Measurements from ENCODE around the gene GUCA1A. TPM values are rescaled to one million over a fixed set of nuclear protein-coding genes. Genes with fewer than 3 reads are reported as not detected.

The GUCA1A gene
- total RNA-seq, 1 donor from 2014 or later: 0.41 TPM

- Mint-ChIP-seq H3K4me1 (ENCODE audit: unreplicated experiment) (peaks cover 16% of the 10 kb centered on the region), H3K4me3 (peak overlapping the region; percentile 11), H3K36me3 (no peaks in the 10 kb centered on the region), H3K9me3 (no peaks in the 10 kb centered on the region), H3K27ac (peak overlapping the region; percentile 77), H3K27me3 (no peaks in the 10 kb centered on the region)
- TF ChIP-seq CTCF (conservative IDR thresholded peaks at IDR 0.05): no peak
- no peak for DNase-seq (ENCODE audit: extremely low spot score, unreplicated experiment)
Observed at GRCh38 chr6:42224222-42225028, 51.3 kb downstream of the GUCA1A start.

DNA sequence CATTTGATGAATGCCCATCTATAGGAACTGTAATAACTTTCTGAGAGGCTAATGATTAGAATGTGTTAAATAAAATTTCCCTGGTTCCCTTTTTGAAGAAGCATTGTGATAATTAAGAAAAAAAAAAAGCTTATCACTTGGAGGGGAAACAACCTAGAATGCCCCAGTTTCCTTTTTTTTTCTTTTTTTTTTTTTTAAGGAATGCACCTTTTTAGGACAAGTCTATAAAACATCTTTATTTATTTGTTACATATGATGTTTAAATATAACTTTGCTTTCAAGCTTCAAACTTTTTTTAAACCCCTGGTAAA is 51.8 kb downstream of the GUCA1A start:
- H3K27ac Mint-ChIP-seq: peak overlapping the region; percentile 77
- no peaks in the 10 kb centered on the region for H3K27me3 Mint-ChIP-seq
- no peaks in the 10 kb centered on the region for H3K36me3 Mint-ChIP-seq
- no peaks in the 10 kb centered on the region for H3K9me3 Mint-ChIP-seq
- peaks cover 16% of the 10 kb centered on the region for H3K4me1 Mint-ChIP-seq (ENCODE audit: unreplicated experiment)
- DNase-seq (ENCODE audit: extremely low spot score, unreplicated experiment): no peak
- no peak overlapping the region for H3K4me3 Mint-ChIP-seq
- TF ChIP-seq CTCF (conservative IDR thresholded peaks at IDR 0.05): no peak

DNA sequence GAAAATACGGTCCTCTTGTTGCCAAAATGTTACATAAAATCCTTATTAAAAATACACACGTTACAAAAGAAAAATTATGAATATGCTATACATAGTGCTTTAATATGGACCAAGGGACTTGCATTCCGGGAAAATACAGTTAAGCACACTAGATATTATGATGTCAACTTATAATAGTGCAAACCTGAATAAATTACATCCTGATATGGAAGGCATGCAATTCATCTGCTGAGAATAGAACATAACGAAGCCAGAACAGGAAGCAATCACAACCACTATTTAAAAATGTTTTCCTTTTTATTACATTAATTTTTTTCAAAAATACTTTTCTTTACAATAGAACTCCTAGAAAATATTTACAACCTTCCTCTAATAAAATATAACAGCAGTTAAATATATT is 52.3 kb downstream of the GUCA1A start:
- no peaks in the 10 kb centered on the region for H3K9me3 Mint-ChIP-seq
- no peak overlapping the region for H3K4me3 Mint-ChIP-seq
- H3K27me3 Mint-ChIP-seq: no peaks in the 10 kb centered on the region
- peaks cover 16% of the 10 kb centered on the region for H3K4me1 Mint-ChIP-seq (ENCODE audit: unreplicated experiment)
- no peaks in the 10 kb centered on the region for H3K36me3 Mint-ChIP-seq
- no peak for TF ChIP-seq CTCF (conservative IDR thresholded peaks at IDR 0.05)
- H3K27ac Mint-ChIP-seq: peak overlapping the region; percentile 100
- no peak for DNase-seq (ENCODE audit: extremely low spot score, unreplicated experiment)

DNA sequence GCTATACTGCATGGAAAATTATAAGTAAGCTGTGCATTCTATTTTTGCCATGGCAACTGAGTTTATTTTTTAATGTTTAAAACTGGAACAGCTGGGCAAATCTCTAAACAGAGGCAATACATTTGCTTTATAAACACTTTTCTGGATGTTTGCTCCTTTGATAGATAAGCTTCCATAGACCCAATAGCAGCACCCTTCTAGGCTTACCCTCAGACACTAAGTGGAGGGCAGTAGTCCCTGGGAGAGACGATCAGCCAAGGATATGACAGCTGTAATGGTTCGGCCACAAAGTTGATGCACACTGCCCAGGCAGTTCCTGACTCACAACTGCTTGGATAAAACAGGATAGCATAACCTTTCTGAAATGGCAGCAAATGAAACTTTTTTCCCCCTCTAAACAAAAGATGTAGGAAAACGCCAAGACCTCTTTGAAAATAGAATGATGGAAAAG is 53.0 kb downstream of the GUCA1A start:
- H3K27ac Mint-ChIP-seq: peak overlapping the region; percentile 100
- peaks cover 16% of the 10 kb centered on the region for H3K4me1 Mint-ChIP-seq (ENCODE audit: unreplicated experiment)
- no peaks in the 10 kb centered on the region for H3K27me3 Mint-ChIP-seq
- H3K4me3 Mint-ChIP-seq: peak overlapping the region; percentile 82
- H3K9me3 Mint-ChIP-seq: no peaks in the 10 kb centered on the region
- H3K36me3 Mint-ChIP-seq: no peaks in the 10 kb centered on the region
- TF ChIP-seq CTCF (conservative IDR thresholded peaks at IDR 0.05): no peak
- no peak for DNase-seq (ENCODE audit: extremely low spot score, unreplicated experiment)

DNA sequence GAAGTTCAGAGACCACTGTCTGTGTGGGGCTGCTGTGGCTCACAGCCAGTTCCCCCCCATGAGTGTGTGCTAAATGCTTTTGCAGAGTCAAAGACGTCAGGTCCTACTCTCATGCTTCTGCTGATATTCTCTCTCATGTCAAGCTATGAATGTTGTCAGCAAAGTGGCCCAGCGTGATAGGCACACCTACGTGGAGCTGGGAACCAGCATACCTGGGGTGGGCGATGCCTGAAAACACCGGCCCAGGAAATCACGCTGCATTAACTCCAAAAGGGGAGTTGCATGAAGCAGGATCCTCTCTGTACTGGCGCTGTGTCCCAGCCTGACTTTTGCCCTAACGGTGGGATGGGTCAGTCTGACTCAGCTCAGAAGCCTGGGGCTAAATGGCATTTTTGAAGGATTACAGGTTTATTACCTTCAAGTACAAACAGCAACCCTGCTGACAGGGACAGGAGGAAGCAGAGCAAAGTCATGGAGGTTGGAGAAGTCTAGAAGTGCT is 53.5 kb downstream of the GUCA1A start:
- Mint-ChIP-seq H3K27me3 (no peaks in the 10 kb centered on the region), H3K36me3 (no peaks in the 10 kb centered on the region), H3K4me1 (ENCODE audit: unreplicated experiment) (peaks cover 16% of the 10 kb centered on the region), H3K27ac (peak overlapping the region; percentile 100), H3K9me3 (no peaks in the 10 kb centered on the region), H3K4me3 (peak overlapping the region; percentile 82)
- no peak for TF ChIP-seq CTCF (conservative IDR thresholded peaks at IDR 0.05)
- no peak for DNase-seq (ENCODE audit: extremely low spot score, unreplicated experiment)
